ENCODE results near the gene ACER3. TPM values are rescaled to one million over a fixed set of nuclear protein-coding genes. Genes with fewer than 3 reads are reported as not detected.

The ACER3 gene
- total RNA-seq, 1 donor, result 18.6 TPM

DNA sequence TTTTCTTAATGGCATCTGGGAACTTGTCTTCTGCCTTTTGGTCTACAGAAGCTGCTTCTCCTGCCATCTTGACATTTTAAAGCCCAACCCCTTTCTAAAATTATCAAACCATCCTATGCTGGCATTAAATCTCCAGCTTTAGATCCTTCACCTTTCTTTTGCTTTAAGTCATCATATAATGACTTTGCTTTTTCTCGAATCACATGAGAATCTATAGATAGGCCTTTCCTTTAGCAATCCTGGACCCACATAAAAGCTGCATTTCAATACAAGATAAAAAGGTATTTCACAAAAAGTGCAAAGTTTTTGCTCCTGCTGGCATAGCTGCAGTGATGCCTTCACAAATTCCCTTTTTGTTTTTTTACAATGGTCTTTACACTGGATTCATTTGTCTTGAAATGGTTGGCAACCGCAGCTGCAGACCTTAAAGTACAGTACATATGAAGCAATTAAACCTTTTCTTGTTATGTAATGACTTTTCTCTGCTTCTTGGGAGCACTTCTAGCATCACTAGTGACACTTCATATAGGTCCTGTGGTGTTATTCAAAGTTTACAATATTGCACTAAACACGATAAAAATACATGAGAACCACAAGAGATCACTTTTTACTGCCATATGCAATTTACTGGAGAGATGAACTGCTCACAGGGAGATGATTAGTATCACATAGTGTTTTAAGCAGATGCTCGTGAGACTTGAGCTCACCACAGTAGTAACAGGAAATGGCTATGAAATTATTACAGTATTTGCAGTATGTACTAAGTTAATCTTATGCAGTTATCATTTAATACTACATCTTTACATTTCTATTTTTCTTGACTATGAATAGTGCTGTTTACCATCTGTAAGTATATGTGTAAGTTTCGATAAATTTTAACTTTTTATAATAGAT, 41.6 kb downstream of the ACER3 start:
- TF ChIP-seq, protein P1, sequence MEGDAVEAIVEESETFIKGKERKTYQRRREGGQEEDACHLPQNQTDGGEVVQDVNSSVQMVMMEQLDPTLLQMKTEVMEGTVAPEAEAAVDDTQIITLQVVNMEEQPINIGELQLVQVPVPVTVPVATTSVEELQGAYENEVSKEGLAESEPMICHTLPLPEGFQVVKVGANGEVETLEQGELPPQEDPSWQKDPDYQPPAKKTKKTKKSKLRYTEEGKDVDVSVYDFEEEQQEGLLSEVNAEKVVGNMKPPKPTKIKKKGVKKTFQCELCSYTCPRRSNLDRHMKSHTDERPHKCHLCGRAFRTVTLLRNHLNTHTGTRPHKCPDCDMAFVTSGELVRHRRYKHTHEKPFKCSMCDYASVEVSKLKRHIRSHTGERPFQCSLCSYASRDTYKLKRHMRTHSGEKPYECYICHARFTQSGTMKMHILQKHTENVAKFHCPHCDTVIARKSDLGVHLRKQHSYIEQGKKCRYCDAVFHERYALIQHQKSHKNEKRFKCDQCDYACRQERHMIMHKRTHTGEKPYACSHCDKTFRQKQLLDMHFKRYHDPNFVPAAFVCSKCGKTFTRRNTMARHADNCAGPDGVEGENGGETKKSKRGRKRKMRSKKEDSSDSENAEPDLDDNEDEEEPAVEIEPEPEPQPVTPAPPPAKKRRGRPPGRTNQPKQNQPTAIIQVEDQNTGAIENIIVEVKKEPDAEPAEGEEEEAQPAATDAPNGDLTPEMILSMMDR (IDR thresholded peaks at IDR 0.05; ENCODE audit: insufficient read depth, low read depth, low read length), result no peak
- no peak overlapping the region for H3K4me3 ChIP-seq (ENCODE audit: low read depth, low read length)
- no peak for DNase-seq (ENCODE audit: low read depth)

DNA sequence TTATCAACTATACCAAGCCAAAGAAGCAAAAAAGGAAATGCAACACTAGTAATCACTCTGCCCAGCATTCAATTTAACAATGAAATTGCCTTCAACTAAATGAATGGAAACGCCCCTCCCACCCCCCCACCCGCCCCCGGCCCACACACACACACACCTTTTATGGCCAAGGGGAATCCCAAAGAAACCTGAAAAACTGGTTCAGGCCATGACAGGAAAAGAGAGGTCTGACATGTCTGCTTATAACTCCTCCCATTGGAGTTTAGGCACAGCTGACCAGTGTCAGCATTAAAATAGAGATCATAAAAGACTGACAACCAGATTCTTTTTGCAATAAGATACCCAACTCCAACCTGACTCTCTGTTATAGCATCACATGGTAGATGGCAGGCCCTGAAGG, 42.6 kb downstream of the ACER3 start:
- no peak for DNase-seq (ENCODE audit: low read depth)
- TF ChIP-seq, protein P1 (IDR thresholded peaks at IDR 0.05; ENCODE audit: insufficient read depth, low read depth, low read length), result no peak
- H3K4me3 ChIP-seq (ENCODE audit: low read depth, low read length), result no peak overlapping the region

DNA sequence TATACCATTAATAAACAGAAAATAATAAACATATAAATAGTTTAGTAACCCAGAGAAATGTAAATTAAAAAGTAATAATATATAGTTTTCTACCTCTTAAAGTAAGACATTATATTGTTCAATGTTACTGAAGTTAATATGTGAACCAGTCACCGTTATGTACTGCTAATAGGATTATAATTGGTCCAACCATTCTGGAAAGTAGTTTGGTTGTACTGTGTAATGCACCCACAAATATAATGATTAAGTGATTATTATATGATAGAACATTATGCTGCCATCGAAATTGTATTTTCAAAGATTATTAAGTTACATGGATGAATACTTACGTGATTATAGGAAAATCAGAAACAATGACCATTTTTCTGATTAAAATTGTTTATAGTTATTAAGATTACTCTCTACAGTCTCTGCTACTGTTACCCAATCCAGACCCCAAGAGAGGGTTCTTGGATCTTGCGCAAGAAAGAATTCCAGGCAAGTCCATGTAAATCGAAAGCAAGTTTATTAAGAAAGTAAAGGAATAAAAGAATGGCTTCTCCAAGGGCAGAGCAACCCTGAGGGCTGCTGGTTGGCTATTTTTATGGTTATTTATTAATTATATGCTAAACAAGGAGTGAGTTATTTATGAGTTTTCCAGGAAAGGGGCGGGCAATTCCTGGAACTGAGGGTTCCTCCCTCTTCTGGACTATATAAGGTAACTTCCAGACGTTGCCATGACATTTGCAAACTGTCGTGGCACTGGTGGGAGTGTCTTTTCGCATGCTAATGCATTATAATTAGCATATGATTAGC, 50.1 kb downstream of the ACER3 start:
- no peak overlapping the region for H3K4me3 ChIP-seq (ENCODE audit: low read depth, low read length)
- peak; percentile 90 for DNase-seq (ENCODE audit: low read depth)
- TF ChIP-seq, protein P1 (IDR thresholded peaks at IDR 0.05; ENCODE audit: insufficient read depth, low read depth, low read length), result no peak

DNA sequence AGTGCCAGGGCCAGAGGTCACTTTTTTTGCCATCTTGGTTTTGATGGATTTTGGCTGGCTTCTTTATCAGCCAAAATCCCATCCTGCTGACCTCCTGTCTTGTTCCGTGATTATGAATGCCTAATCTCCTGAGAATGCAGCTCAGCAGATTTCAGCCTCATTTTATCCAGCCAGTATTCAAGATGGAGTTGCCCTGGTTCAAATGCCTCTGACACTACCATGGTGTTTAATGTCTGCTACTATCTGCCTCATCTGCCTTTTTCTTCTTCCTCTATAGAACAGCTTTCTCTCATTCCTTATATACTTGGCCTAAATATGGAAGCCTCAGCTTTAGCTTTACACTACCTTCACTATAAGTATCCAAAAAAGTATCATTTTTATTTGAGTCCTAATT, 50.7 kb downstream of the ACER3 start:
- no peak overlapping the region for H3K4me3 ChIP-seq (ENCODE audit: low read depth, low read length)
- no peak for DNase-seq (ENCODE audit: low read depth)
- TF ChIP-seq, protein P1 (IDR thresholded peaks at IDR 0.05; ENCODE audit: insufficient read depth, low read depth, low read length), result no peak

- no peak for DNase-seq (ENCODE audit: low read depth)
- no peak overlapping the region for H3K4me3 ChIP-seq (ENCODE audit: low read depth, low read length)
- TF ChIP-seq, protein P1 (IDR thresholded peaks at IDR 0.05; ENCODE audit: insufficient read depth, low read depth, low read length), result no peak
Observed at GRCh38 chr11:76916712-76917111, 56.0 kb downstream of the ACER3 start.

GRCh38 chr11:76918941-76919386, 58.2 kb downstream of the ACER3 start:
- H3K4me3 ChIP-seq (ENCODE audit: low read depth, low read length), result no peak overlapping the region
- DNase-seq (ENCODE audit: low read depth), result peak; percentile 92
- TF ChIP-seq, protein P1 (IDR thresholded peaks at IDR 0.05; ENCODE audit: insufficient read depth, low read depth, low read length), result peak; percentile 74
